OCI-LY1 (cell line): ENCODE data around the gene ALKBH7.
"Not testable (repeated sequence)": the region's sequence is repeated elsewhere in the genome, so short reads cannot be mapped to it uniquely, and the experiment has no call there.

ENCODE experiments used
- H2AFZ ChIP-seq: fragments of 200-600 bp; sonication (generic), shearing (Covaris generic); 2 replicates; pipeline ENCODE4 v1.6.0; 2014; ENCODE audit warnings: antibody characterized with exemption, mild to moderate bottlenecking, low read length
- H3F3A ChIP-seq: fragments of 200-600 bp; sonication (generic), shearing (Covaris generic); 2 replicates; pipeline ENCODE4 v1.6.0; 2014; ENCODE audit warnings: mild to moderate bottlenecking, antibody characterized with exemption, low read length, moderate library complexity; ENCODE audit not compliant: insufficient read depth
- H3K27ac ChIP-seq: fragments of 200-600 bp; sonication (generic); 2 replicates; pipeline ENCODE4 v1.5.1; 2014; ENCODE audit warnings: low read length, mixed run types, mild to moderate bottlenecking, low read depth; ENCODE audit not compliant: poor library complexity, severe bottlenecking
- H3K27me3 ChIP-seq: fragments of 200-600 bp; sonication (generic); 2 replicates; pipeline ENCODE4 v1.6.0; 2014; ENCODE audit warnings: antibody characterized with exemption, mild to moderate bottlenecking, low read length, moderate library complexity; ENCODE audit not compliant: insufficient read depth
- H3K36me3 ChIP-seq: fragments of 200-600 bp; sonication (generic); 2 replicates; pipeline ENCODE4 v1.6.1; 2014; ENCODE audit warnings: mild to moderate bottlenecking, antibody characterized with exemption, low read length, moderate library complexity, mixed read lengths; ENCODE audit not compliant: insufficient read depth
- H3K4me1 ChIP-seq: fragments of 200-600 bp; sonication (generic); 2 replicates; pipeline ENCODE4 v1.5.1; 2014; ENCODE audit warnings: mild to moderate bottlenecking, low read length, moderate library complexity; ENCODE audit not compliant: insufficient read depth, severe bottlenecking
- H3K4me2 ChIP-seq: fragments of 200-600 bp; sonication (generic), shearing (Covaris generic); 2 replicates; pipeline ENCODE4 v1.6.1; 2014; ENCODE audit warnings: low read length
- H3K4me3 ChIP-seq: fragments of 200-600 bp; sonication (generic); 2 replicates; pipeline ENCODE4 v1.5.1; 2014; ENCODE audit warnings: low read length, low read depth, mild to moderate bottlenecking, mixed read lengths; ENCODE audit not compliant: poor library complexity, severe bottlenecking
- H3K79me2 ChIP-seq: fragments of 200-600 bp; shearing (Covaris generic); 2 replicates; pipeline ENCODE4 v1.6.1; 2016; ENCODE audit warnings: mixed run types, low read length, mixed read lengths; ENCODE audit not compliant: insufficient read depth
- H3K9ac ChIP-seq: fragments of 200-600 bp; sonication (generic), shearing (Covaris generic); 2 replicates; pipeline ENCODE4 v1.6.1; 2014; ENCODE audit warnings: mild to moderate bottlenecking, low read length, mixed read lengths
- H3K9me2 ChIP-seq: fragments of 200-600 bp; sonication (generic), shearing (Covaris generic); 2 replicates; pipeline ENCODE4 v1.6.1; 2014; ENCODE audit warnings: low read depth, mild to moderate bottlenecking, low read length, mixed read lengths
- H3K9me3 ChIP-seq: fragments of 200-600 bp; shearing (Covaris generic); 2 replicates; pipeline ENCODE4 v1.6.1; 2014; ENCODE audit warnings: low read length, mixed read lengths
- H4K20me1 ChIP-seq: fragments of 200-600 bp; sonication (generic), shearing (Covaris generic); 2 replicates; pipeline ENCODE4 v1.6.0; 2016; ENCODE audit warnings: mild to moderate bottlenecking, low read length; ENCODE audit not compliant: insufficient read depth
- EZH2 ChIP-seq: fragments of 200-600 bp; sonication (generic), shearing (Covaris generic); IDR thresholded peaks from 2 replicates; pipeline ENCODE4 v1.8.0; 2017; ENCODE audit warnings: borderline replicate concordance, mixed run types, mild to moderate bottlenecking, antibody characterized with exemption, low read length, moderate library complexity, mixed read lengths
- TF ChIP-seq, protein P1 (sequence below): fragments of 200-600 bp; sonication (generic), shearing (Covaris generic); IDR thresholded peaks from 2 replicates; pipeline ENCODE4 v1.5.1; 2017; ENCODE audit warnings: mild to moderate bottlenecking, antibody characterized with exemption, low read length, moderate library complexity, mixed read lengths

Gene ALKBH7

DNA sequence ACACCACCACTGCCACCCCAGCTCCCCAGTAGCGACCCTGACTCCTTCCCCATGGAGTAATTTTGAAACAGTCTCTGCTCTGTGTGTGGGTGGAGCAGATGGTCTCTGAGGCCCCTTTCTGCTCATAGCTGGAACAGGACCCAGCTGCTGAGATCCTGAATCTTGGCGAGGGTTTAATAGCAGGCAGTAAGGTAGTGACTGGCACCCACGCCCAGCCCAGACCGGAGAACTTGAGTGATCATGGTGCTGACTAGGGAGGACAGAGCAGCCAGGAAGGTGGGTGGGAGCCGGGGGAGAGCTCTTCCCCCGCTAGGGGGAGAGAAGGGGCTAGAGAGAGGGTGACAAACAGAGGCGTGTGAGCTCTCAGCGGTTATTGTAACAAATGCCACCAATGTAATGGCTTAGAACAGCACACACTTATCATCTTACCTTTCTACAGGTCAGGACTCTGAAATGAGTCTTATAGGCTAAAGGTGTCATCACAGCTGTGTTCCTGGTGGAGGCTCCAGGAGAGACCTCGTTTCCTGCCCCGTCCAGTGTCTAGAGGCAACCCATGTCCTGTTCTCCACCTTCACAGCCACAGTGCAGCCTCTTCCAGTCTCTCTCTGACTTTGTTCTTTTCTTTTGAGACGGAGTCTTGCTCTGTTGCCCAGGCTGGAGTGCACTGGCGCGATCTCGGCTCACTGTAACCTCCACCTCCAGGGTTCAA is 31.9 kb upstream of the ALKBH7 start:
- no peaks in the 10 kb centered on the region for H3F3A ChIP-seq
- H3K9me3 ChIP-seq = peaks cover 6% of the 10 kb centered on the region; the same call in 1 of the 2 replicates
- H3K79me2 ChIP-seq = no peaks in the 10 kb centered on the region
- no peaks in the 10 kb centered on the region for H3K4me1 ChIP-seq
- H3K9ac ChIP-seq = no peak overlapping the region
- H4K20me1 ChIP-seq = no peaks in the 10 kb centered on the region
- H2AFZ ChIP-seq = no peak overlapping the region
- no peak overlapping the region for H3K27ac ChIP-seq
- H3K36me3 ChIP-seq = no peaks in the 10 kb centered on the region; the same call in 1 of the 2 replicates
- no peaks in the 10 kb centered on the region for H3K9me2 ChIP-seq
- H3K4me3 ChIP-seq = no peak overlapping the region
- TF ChIP-seq, protein P1, sequence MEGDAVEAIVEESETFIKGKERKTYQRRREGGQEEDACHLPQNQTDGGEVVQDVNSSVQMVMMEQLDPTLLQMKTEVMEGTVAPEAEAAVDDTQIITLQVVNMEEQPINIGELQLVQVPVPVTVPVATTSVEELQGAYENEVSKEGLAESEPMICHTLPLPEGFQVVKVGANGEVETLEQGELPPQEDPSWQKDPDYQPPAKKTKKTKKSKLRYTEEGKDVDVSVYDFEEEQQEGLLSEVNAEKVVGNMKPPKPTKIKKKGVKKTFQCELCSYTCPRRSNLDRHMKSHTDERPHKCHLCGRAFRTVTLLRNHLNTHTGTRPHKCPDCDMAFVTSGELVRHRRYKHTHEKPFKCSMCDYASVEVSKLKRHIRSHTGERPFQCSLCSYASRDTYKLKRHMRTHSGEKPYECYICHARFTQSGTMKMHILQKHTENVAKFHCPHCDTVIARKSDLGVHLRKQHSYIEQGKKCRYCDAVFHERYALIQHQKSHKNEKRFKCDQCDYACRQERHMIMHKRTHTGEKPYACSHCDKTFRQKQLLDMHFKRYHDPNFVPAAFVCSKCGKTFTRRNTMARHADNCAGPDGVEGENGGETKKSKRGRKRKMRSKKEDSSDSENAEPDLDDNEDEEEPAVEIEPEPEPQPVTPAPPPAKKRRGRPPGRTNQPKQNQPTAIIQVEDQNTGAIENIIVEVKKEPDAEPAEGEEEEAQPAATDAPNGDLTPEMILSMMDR = peak; percentile 41
- TF ChIP-seq EZH2 = no peak
- H3K4me2 ChIP-seq = no peak overlapping the region
- H3K27me3 ChIP-seq = no peaks in the 10 kb centered on the region

DNA sequence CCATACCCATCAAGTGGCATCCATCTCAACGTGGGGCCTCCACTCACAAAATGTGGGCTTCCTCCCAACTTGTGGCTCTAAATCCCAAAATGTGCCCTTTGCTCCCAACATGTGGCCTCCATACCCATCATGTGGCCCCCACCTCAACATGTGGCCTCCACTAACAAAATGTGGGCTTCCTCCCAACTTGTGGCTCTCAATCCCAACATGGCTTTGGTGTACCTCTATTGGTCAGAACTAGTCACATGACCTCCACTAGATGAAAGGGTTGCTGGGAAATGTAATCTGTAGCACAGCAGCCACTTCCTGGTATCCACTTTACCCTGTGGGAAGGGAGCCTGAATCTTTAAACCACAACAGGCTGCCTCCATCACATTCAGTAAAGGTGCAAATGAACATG is 29.1 kb upstream of the ALKBH7 start:
- Histone ChIP-seq H3K4me1 (no peaks in the 10 kb centered on the region), H3K79me2 (no peaks in the 10 kb centered on the region), H3K9me3 (peaks cover 6% of the 10 kb centered on the region; the same call in 1 of the 2 replicates), H3K4me2 (no peak overlapping the region), H3F3A (no peaks in the 10 kb centered on the region), H3K9ac (no peak overlapping the region), H3K4me3 (no peak overlapping the region), H2AFZ (no peak overlapping the region), H4K20me1 (no peaks in the 10 kb centered on the region), H3K27ac (no peak overlapping the region), H3K27me3 (no peaks in the 10 kb centered on the region), H3K36me3 (no peaks in the 10 kb centered on the region; the same call in 1 of the 2 replicates), H3K9me2 (no peaks in the 10 kb centered on the region)
- TF ChIP-seq, protein P1 = no peak
- TF ChIP-seq EZH2 = no peak

DNA sequence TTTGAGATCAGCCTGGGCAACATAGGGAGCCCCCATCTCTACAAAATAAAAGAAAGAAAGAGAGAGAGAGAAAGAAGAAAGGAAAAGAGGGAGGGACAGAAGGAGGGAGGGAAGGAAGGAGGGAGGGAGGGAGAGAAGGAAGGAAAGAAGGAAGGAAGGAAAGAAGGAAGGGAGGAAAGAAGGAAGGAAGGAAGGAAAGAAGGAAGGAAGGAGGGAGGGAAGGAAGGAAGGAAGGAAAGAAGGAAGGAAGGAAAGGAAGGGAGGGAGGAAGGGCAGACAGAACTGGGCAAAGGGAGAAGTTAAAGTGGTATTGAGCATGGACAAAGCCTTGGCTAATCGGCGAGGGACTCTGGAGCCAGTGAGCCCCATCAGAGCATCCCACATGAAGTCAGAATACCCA is 23.3 kb upstream of the ALKBH7 start:
- H3K9ac ChIP-seq, H3K4me1 ChIP-seq, H3K79me2 ChIP-seq, H3K4me3 ChIP-seq, H3K27me3 ChIP-seq, H2AFZ ChIP-seq, H3K9me2 ChIP-seq, H3K9me3 ChIP-seq, H3F3A ChIP-seq, H3K36me3 ChIP-seq, H3K27ac ChIP-seq, H4K20me1 ChIP-seq, H3K4me2 ChIP-seq: not testable (repeated sequence)

DNA sequence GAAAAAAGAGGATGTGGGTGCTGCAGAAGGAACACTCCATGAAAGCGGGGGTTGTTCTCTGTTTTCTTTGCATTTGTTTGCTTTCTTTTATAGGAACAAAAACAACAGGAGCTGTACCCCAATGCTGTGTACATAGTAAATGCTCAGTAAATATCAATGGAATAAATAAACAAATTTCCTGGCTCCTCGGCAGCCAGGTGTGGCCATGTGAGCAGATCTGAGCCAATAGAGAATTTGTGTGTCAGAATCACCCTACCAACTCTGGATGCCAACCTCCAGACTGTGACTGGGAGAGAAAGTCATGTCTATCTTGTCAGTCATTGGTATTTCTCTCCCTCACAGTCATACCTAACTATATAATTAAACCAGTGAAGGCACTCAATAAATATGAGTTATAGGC is 21.9 kb upstream of the ALKBH7 start:
- Histone ChIP-seq H3K9me2 (no peaks in the 10 kb centered on the region), H3K36me3 (no peaks in the 10 kb centered on the region), H3K9ac (no peak overlapping the region), H3K27ac (no peak overlapping the region), H3F3A (no peaks in the 10 kb centered on the region), H3K4me2 (no peak overlapping the region), H3K27me3 (peaks cover 9% of the 10 kb centered on the region; the same call in 1 of the 2 replicates), H3K4me1 (no peaks in the 10 kb centered on the region), H3K4me3 (no peak overlapping the region), H3K9me3 (no peaks in the 10 kb centered on the region), H3K79me2 (no peaks in the 10 kb centered on the region), H4K20me1 (no peaks in the 10 kb centered on the region), H2AFZ (no peak overlapping the region)
- TF ChIP-seq EZH2 = no peak
- TF ChIP-seq, protein P1 = no peak
